ENCODE measurements around the gene CCNI.
"Not testable (repeated sequence)": the region's sequence is repeated elsewhere in the genome, so short reads cannot be mapped to it uniquely, and the experiment has no call there.

CCNI gene

GRCh38 chr4:77094496-77094895 is 18.7 kb upstream of the CCNI start:
- Mint-ChIP-seq H3K27me3 (no peaks in the 10 kb centered on the region), H3K9me3 (no peaks in the 10 kb centered on the region), H3K4me3 (no peak overlapping the region), H3K36me3 (no peaks in the 10 kb centered on the region), H3K27ac (no peak overlapping the region), H3K4me1 (peaks cover 11% of the 10 kb centered on the region)

- no peak overlapping the region for H3K4me3 Mint-ChIP-seq
- no peak overlapping the region for H3K27ac Mint-ChIP-seq
- H3K9me3 Mint-ChIP-seq = no peaks in the 10 kb centered on the region
- no peaks in the 10 kb centered on the region for H3K36me3 Mint-ChIP-seq
- no peaks in the 10 kb centered on the region for H3K27me3 Mint-ChIP-seq
- H3K4me1 Mint-ChIP-seq = peaks cover 11% of the 10 kb centered on the region
These were observed 17.6 kb upstream of the CCNI start for GRCh38 chr4:77093401-77093800.

GRCh38 chr4:77092975-77093374 is 17.2 kb upstream of the CCNI start:
- no peak overlapping the region for H3K27ac Mint-ChIP-seq
- H3K9me3 Mint-ChIP-seq = no peaks in the 10 kb centered on the region
- no peaks in the 10 kb centered on the region for H3K27me3 Mint-ChIP-seq
- H3K4me3 Mint-ChIP-seq = no peak overlapping the region
- peaks cover 11% of the 10 kb centered on the region for H3K4me1 Mint-ChIP-seq
- no peaks in the 10 kb centered on the region for H3K36me3 Mint-ChIP-seq

- Mint-ChIP-seq H3K9me3 (no peaks in the 10 kb centered on the region), H3K27ac (no peak overlapping the region), H3K36me3 (peaks cover 5% of the 10 kb centered on the region), H3K4me1 (peaks cover 6% of the 10 kb centered on the region), H3K4me3 (no peak overlapping the region), H3K27me3 (no peaks in the 10 kb centered on the region)
These were observed 14.1 kb upstream of the CCNI start for GRCh38 chr4:77089866-77090265.

- H3K27me3 Mint-ChIP-seq, H3K4me3 Mint-ChIP-seq, H3K27ac Mint-ChIP-seq: not testable (repeated sequence)
These were observed 11.2 kb upstream of the CCNI start for GRCh38 chr4:77087027-77087426.

GRCh38 chr4:77084019-77084639 is 8.3 kb upstream of the CCNI start:
- H3K4me1 Mint-ChIP-seq = peaks cover 25% of the 10 kb centered on the region
- H3K4me3 Mint-ChIP-seq = no peak overlapping the region
- peaks cover 7% of the 10 kb centered on the region for H3K36me3 Mint-ChIP-seq
- no peaks in the 10 kb centered on the region for H3K9me3 Mint-ChIP-seq
- H3K27ac Mint-ChIP-seq = no peak overlapping the region
- no peaks in the 10 kb centered on the region for H3K27me3 Mint-ChIP-seq

More at GRCh38 chr4:77087027-77087426, 11.2 kb upstream of the CCNI start:
- H3K9me3 Mint-ChIP-seq, H3K36me3 Mint-ChIP-seq, H3K4me1 Mint-ChIP-seq: not testable (repeated sequence)

GRCh38 chr4:77082886-77083608 is 7.3 kb upstream of the CCNI start:
- Mint-ChIP-seq H3K4me3 (no peak overlapping the region), H3K27ac (no peak overlapping the region), H3K27me3 (no peaks in the 10 kb centered on the region), H3K4me1 (peaks cover 30% of the 10 kb centered on the region), H3K36me3 (peaks cover 8% of the 10 kb centered on the region), H3K9me3 (no peaks in the 10 kb centered on the region)

GRCh38 chr4:77080806-77081205 is 5.0 kb upstream of the CCNI start:
- not testable (repeated sequence) for H3K36me3 Mint-ChIP-seq, H3K27me3 Mint-ChIP-seq, H3K4me3 Mint-ChIP-seq, H3K27ac Mint-ChIP-seq, H3K9me3 Mint-ChIP-seq
- peaks cover 49% of the 10 kb centered on the region for H3K4me1 Mint-ChIP-seq

GRCh38 chr4:77079281-77079680 is 3.5 kb upstream of the CCNI start:
- no peak overlapping the region for H3K4me3 Mint-ChIP-seq
- H3K27me3 Mint-ChIP-seq = no peaks in the 10 kb centered on the region
- peaks cover 4% of the 10 kb centered on the region for H3K36me3 Mint-ChIP-seq
- no peak overlapping the region for H3K27ac Mint-ChIP-seq
- peaks cover 49% of the 10 kb centered on the region for H3K4me1 Mint-ChIP-seq
- no peaks in the 10 kb centered on the region for H3K9me3 Mint-ChIP-seq

GRCh38 chr4:77078401-77078800 is 2.6 kb upstream of the CCNI start:
- Mint-ChIP-seq H3K27ac (no peak overlapping the region), H3K9me3 (no peaks in the 10 kb centered on the region), H3K27me3 (no peaks in the 10 kb centered on the region), H3K36me3 (peaks cover 4% of the 10 kb centered on the region), H3K4me3 (no peak overlapping the region), H3K4me1 (peaks cover 46% of the 10 kb centered on the region)

GRCh38 chr4:77076889-77077635 is 1.3 kb upstream of the CCNI start:
- Mint-ChIP-seq H3K36me3 (peaks cover 4% of the 10 kb centered on the region), H3K4me3 (no peak overlapping the region), H3K27ac (peak overlapping the region; percentile 90), H3K4me1 (peaks cover 50% of the 10 kb centered on the region), H3K9me3 (no peaks in the 10 kb centered on the region), H3K27me3 (no peaks in the 10 kb centered on the region)

- Mint-ChIP-seq H3K36me3 (peaks cover 3% of the 10 kb centered on the region), H3K27me3 (no peaks in the 10 kb centered on the region), H3K9me3 (no peaks in the 10 kb centered on the region), H3K27ac (peak overlapping the region; percentile 99), H3K4me3 (no peak overlapping the region), H3K4me1 (peaks cover 55% of the 10 kb centered on the region)
These were observed 571 bp downstream of the CCNI start for GRCh38 chr4:77074981-77075855.

- H3K27ac Mint-ChIP-seq = no peak overlapping the region
- peaks cover 58% of the 10 kb centered on the region for H3K4me1 Mint-ChIP-seq
These were observed 1.4 kb downstream of the CCNI start for GRCh38 chr4:77074381-77074831.

GRCh38 chr4:77073981-77074380 is 1.8 kb downstream of the CCNI start:
- peaks cover 57% of the 10 kb centered on the region for H3K4me1 Mint-ChIP-seq

More at GRCh38 chr4:77074381-77074831, 1.4 kb downstream of the CCNI start:
- no peak overlapping the region for H3K4me3 Mint-ChIP-seq
- peaks cover 5% of the 10 kb centered on the region for H3K36me3 Mint-ChIP-seq
- H3K27me3 Mint-ChIP-seq = no peaks in the 10 kb centered on the region
- no peaks in the 10 kb centered on the region for H3K9me3 Mint-ChIP-seq

GRCh38 chr4:77073106-77073809 is 2.5 kb downstream of the CCNI start:
- Mint-ChIP-seq H3K27ac (no peak overlapping the region), H3K9me3 (no peaks in the 10 kb centered on the region), H3K4me1 (peaks cover 62% of the 10 kb centered on the region), H3K4me3 (no peak overlapping the region), H3K27me3 (no peaks in the 10 kb centered on the region), H3K36me3 (peaks cover 5% of the 10 kb centered on the region)

More at GRCh38 chr4:77073981-77074380, 1.8 kb downstream of the CCNI start:
- Mint-ChIP-seq H3K9me3 (no peaks in the 10 kb centered on the region), H3K36me3 (peaks cover 5% of the 10 kb centered on the region), H3K4me3 (no peak overlapping the region), H3K27me3 (no peaks in the 10 kb centered on the region), H3K27ac (no peak overlapping the region)

Data from activated naive CD4-positive, alpha-beta T cell treated with anti-CD3 and anti-CD28 coated beads, Interleukin-2, amount 50 U/mL, for 24 hours (primary cell).